HepG2 (cell line): ENCODE measurements around the gene CFAP99. TPM values are rescaled to one million over a fixed set of nuclear protein-coding genes. Genes with fewer than 3 reads are reported as not detected.

Experiments
- FOXA1 ChIP-seq, 2 experiments: fragments of 450-650 bp in 1 of 2; sonication (generic) in 1 of 2; formaldehyde crosslinking in 1 of 2; IDR thresholded peaks; 2 replicates each; pipeline versions ENCODE4 v1.4.0 to v1.6.1; 2016 to 2020; ENCODE audit warnings: missing genetic modification reagents in 1 of 2
- KMT2B ChIP-seq: IDR thresholded peaks from 2 replicates; pipeline ENCODE4 v1.6.1; 2016; ENCODE audit warnings: missing genetic modification reagents, missing compliant biosample characterization
- MTA3 ChIP-seq: sonication (generic); formaldehyde crosslinking; IDR thresholded peaks from 2 replicates; pipeline ENCODE4 v1.4.0; 2020; ENCODE audit warnings: missing genetic modification reagents
- SOX6 ChIP-seq, 2 experiments: fragments of 450-650 bp in 1 of 2; sonication (generic) in 1 of 2; formaldehyde crosslinking in 1 of 2; IDR thresholded peaks; 2 replicates each; pipeline versions ENCODE4 v1.4.0 to v1.6.1; 2017 to 2020; ENCODE audit warnings: antibody characterized with exemption in 1 of 2, mild to moderate bottlenecking in 1 of 2, missing genetic modification reagents in 1 of 2
- TMF1 ChIP-seq: sonication (generic); formaldehyde crosslinking; IDR thresholded peaks from 2 replicates; pipeline ENCODE4 v1.8.1; 2022; ENCODE audit warnings: low read depth, missing genetic modification reagents
- ZNF605 ChIP-seq: sonication (generic); formaldehyde crosslinking; IDR thresholded peaks from 2 replicates; pipeline ENCODE4 v1.8.0; 2022; ENCODE audit warnings: mild to moderate bottlenecking, missing genetic modification reagents
- ZNF614 ChIP-seq: IDR thresholded peaks from 2 replicates; pipeline ENCODE4 v1.6.1; 2018; ENCODE audit warnings: missing biosample characterization, missing genetic modification reagents, inconsistent platforms, borderline replicate concordance
- ZNF615 ChIP-seq: sonication (generic); formaldehyde crosslinking; IDR thresholded peaks from 2 replicates; pipeline ENCODE4 v1.5.0; 2020; ENCODE audit warnings: mild to moderate bottlenecking, missing genetic modification reagents, borderline replicate concordance
- ZNF678 ChIP-seq: sonication (generic); formaldehyde crosslinking; IDR thresholded peaks from 2 replicates; pipeline ENCODE4 v1.4.0; 2020; ENCODE audit warnings: mild to moderate bottlenecking, missing genetic modification reagents
- polyA plus RNA-seq, 8 experiments: library from polyadenylated mRNA; depleted of rRNA in 3 of 8; stranded (reverse) in 7 of 8; unstranded in 1 of 8; fragments of >200 nt; fragmentation: Illumina TruSeq in 4 of 8; extraction: Trizol in 4 of 8; gene quantifications; 2 replicates each; pipeline versions ENCODE4 v1.2.1 to v1.2.3, GENCODE V29; 2011 to 2016; ENCODE audit warnings: low read depth in 4 of 8, missing spikeins in 1 of 8, mixed read lengths in 1 of 8; ENCODE audit not compliant: insufficient read depth in 1 of 8
- total RNA-seq, 5 experiments: library from RNA; depleted of rRNA; stranded (reverse); fragments of >200 nt; fragmentation: Illumina TruSeq; extraction: Trizol; gene quantifications; 2 replicates each; pipeline ENCODE4 v1.2.3, GENCODE V29; 2016; ENCODE audit warnings: low read depth in 1 of 5
- TF ChIP-seq, protein P1 (sequence below): sonication (generic); formaldehyde crosslinking; IDR thresholded peaks from 2 replicates; pipeline ENCODE4 v1.4.0; 2020; ENCODE audit warnings: mild to moderate bottlenecking, missing genetic modification reagents
- TF ChIP-seq, protein P2 (sequence below): conservative IDR thresholded peaks from 2 replicates; pipeline ENCODE4 v1.6.1; 2018; ENCODE audit warnings: missing genetic modification reagents
- TF ChIP-seq, protein P3 (sequence below): sonication (generic); formaldehyde crosslinking; conservative IDR thresholded peaks from 2 replicates; pipeline ENCODE4 v1.8.0; 2022; ENCODE audit warnings: missing genetic modification reagents
- TF ChIP-seq, protein P4 (sequence below): sonication (generic); formaldehyde crosslinking; IDR thresholded peaks from 2 replicates; pipeline ENCODE4 v1.8.1; 2022; ENCODE audit warnings: low read depth, mild to moderate bottlenecking, missing genetic modification reagents

The CFAP99 gene
- total and polyA plus RNA-seq, 2 of the 13 experiments (the other 11 are each of a cell fraction or from before 2014, with no cell fraction given), result not detected

DNA sequence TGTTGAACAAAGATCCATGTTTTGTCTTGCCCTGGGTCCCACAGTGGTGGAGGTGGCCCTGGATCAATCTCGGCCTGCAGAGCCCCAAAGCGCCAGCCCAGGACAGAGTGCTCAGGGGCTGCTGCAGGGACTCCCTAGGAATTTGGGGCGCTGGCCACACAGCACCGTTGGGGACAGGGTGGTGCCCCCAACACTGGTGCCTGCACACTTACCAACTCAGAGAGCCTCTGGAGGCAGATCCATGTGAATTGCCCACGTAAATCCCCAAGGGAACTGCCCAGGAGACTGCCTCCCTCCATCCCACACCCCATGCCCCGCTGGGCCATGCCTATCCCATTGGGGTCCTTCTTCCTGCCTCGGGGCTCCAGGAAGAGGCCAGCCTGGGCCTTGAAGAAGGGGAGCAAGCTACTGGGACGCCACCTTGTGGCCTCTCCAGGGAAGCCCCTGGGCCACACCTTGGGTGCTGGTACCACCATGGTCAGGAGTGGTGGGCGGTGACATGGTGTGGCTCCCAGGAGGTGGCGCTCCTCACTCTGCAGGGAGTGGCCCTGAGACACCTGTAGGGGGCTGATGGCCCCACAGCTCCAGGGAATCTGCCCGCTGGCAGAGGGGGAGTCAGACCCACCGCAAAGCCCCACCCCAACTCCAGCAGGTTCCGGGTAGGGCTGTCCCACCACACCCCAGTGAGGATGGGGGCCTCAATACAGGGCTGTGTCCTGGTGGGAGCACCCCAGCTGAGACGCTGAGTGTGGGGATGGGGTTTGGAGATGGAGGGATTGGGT, 22.8 kb downstream of the CFAP99 start (continued):
- TF ChIP-seq, protein P1, sequence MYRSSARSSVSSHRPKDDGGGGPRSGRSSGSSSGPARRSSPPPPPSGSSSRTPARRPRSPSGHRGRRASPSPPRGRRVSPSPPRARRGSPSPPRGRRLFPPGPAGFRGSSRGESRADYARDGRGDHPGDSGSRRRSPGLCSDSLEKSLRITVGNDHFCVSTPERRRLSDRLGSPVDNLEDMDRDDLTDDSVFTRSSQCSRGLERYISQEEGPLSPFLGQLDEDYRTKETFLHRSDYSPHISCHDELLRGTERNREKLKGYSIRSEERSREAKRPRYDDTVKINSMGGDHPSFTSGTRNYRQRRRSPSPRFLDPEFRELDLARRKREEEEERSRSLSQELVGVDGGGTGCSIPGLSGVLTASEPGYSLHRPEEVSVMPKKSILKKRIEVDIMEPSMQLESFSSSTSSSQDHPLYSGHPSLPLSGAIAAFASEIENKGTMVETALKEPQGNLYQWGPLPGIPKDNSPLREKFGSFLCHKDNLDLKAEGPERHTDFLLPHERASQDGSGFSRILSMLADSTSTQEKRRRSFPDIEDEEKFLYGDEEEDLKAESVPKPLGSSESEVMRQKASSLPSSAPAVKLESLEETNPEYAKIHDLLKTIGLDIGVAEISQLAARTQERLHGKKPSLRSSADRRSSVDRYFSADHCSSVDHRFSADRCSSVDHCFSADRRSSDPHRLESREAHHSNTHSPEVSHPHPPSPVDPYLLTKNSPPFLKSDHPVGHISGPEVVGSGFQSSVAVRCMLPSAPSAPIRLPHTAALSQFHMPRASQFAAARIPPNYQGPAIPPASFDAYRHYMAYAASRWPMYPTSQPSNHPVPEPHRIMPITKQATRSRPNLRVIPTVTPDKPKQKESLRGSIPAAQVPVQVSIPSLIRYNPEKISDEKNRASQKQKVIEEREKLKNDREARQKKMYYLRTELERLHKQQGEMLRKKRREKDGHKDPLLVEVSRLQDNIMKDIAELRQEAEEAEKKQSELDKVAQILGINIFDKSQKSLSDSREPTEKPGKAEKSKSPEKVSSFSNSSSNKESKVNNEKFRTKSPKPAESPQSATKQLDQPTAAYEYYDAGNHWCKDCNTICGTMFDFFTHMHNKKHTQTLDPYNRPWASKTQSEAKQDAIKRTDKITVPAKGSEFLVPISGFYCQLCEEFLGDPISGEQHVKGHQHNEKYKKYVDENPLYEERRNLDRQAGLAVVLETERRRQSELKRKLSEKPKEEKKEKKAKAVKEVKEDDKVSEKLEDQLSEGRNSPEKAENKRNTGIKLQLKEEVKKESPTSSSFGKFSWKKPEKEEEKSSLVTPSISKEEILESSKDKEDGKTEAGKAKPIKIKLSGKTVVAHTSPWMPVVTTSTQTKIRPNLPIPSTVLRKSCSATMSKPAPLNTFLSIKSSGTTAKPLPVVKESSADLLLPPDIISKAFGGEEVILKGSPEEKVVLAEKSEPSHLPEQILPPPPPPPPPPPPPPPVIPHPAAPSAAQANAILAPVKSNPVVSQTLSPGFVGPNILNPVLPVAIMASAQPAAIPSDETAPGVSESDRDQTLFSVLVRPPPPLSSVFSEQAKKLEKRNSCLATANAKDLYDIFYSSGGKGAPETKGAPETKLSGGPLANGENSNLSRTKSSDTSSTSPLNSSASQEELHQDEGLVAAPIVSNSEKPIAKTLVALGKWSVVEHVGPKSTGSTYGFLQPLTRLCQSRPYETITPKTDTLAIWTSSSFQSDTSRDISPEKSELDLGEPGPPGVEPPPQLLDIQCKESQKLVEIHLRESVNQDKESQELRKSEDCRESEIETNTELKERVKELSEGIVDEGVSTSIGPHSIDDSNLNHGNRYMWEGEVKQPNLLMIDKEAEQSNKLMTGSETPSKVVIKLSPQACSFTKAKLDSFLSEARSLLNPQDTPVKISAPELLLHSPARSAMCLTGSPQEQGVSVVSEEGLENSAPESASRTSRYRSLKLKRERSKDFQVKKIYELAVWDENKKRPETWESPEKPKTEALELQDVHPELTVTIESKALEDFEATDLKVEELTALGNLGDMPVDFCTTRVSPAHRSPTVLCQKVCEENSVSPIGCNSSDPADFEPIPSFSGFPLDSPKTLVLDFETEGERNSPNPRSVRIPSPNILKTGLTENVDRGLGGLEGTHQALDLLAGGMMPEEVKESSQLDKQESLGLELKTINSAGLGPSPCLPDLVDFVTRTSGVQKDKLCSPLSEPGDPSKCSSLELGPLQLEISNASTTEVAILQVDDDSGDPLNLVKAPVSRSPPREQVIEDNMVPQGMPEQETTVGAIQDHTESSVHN (CRISPR knock-in tag), result no peak
- TF ChIP-seq MTA3 (CRISPR knock-in tag) (no peak), SOX6 (IDR thresholded peaks at IDR 0.05) (no peak), SOX6 (CRISPR knock-in tag; IDR thresholded peaks at IDR 0.05) (peak; percentile 69), FOXA1 (IDR thresholded peaks at IDR 0.05) (no peak), FOXA1 (CRISPR knock-in tag; IDR thresholded peaks at IDR 0.05) (no peak), ZNF614 (CRISPR knock-in tag) (no peak), ZNF605 (CRISPR knock-in tag) (0 out of 2 replicates have a peak, but pooled peaks have one; percentile 23), ZNF615 (no peak), ZNF678 (CRISPR knock-in tag) (no peak), TMF1 (no peak), KMT2B (CRISPR knock-in tag) (no peak)
- TF ChIP-seq, protein P2, sequence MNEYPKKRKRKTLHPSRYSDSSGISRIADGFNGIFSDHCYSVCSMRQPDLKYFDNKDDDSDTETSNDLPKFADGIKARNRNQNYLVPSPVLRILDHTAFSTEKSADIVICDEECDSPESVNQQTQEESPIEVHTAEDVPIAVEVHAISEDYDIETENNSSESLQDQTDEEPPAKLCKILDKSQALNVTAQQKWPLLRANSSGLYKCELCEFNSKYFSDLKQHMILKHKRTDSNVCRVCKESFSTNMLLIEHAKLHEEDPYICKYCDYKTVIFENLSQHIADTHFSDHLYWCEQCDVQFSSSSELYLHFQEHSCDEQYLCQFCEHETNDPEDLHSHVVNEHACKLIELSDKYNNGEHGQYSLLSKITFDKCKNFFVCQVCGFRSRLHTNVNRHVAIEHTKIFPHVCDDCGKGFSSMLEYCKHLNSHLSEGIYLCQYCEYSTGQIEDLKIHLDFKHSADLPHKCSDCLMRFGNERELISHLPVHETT (CRISPR knock-in tag), result no peak
- TF ChIP-seq, protein P3, sequence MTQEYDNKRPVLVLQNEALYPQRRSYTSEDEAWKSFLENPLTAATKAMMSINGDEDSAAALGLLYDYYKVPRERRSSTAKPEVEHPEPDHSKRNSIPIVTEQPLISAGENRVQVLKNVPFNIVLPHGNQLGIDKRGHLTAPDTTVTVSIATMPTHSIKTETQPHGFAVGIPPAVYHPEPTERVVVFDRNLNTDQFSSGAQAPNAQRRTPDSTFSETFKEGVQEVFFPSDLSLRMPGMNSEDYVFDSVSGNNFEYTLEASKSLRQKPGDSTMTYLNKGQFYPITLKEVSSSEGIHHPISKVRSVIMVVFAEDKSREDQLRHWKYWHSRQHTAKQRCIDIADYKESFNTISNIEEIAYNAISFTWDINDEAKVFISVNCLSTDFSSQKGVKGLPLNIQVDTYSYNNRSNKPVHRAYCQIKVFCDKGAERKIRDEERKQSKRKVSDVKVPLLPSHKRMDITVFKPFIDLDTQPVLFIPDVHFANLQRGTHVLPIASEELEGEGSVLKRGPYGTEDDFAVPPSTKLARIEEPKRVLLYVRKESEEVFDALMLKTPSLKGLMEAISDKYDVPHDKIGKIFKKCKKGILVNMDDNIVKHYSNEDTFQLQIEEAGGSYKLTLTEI (CRISPR knock-in tag), result no peak
- TF ChIP-seq, protein P4, sequence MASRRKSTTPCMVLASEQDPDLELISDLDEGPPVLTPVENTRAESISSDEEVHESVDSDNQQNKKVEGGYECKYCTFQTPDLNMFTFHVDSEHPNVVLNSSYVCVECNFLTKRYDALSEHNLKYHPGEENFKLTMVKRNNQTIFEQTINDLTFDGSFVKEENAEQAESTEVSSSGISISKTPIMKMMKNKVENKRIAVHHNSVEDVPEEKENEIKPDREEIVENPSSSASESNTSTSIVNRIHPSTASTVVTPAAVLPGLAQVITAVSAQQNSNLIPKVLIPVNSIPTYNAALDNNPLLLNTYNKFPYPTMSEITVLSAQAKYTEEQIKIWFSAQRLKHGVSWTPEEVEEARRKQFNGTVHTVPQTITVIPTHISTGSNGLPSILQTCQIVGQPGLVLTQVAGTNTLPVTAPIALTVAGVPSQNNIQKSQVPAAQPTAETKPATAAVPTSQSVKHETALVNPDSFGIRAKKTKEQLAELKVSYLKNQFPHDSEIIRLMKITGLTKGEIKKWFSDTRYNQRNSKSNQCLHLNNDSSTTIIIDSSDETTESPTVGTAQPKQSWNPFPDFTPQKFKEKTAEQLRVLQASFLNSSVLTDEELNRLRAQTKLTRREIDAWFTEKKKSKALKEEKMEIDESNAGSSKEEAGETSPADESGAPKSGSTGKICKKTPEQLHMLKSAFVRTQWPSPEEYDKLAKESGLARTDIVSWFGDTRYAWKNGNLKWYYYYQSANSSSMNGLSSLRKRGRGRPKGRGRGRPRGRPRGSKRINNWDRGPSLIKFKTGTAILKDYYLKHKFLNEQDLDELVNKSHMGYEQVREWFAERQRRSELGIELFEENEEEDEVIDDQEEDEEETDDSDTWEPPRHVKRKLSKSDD (CRISPR knock-in tag), result no peak
